ENCODE measurements around the gene MCM7. TPM values are rescaled to one million over a fixed set of nuclear protein-coding genes. Genes with fewer than 3 reads are reported as not detected.
A peak's percentile ranks its signal among the peaks of the same experiment; 100 is the strongest.

The MCM7 gene
- total and polyA plus RNA-seq, 4 donors: 36.0 to 54.7 (median 41.8) TPM

DNA sequence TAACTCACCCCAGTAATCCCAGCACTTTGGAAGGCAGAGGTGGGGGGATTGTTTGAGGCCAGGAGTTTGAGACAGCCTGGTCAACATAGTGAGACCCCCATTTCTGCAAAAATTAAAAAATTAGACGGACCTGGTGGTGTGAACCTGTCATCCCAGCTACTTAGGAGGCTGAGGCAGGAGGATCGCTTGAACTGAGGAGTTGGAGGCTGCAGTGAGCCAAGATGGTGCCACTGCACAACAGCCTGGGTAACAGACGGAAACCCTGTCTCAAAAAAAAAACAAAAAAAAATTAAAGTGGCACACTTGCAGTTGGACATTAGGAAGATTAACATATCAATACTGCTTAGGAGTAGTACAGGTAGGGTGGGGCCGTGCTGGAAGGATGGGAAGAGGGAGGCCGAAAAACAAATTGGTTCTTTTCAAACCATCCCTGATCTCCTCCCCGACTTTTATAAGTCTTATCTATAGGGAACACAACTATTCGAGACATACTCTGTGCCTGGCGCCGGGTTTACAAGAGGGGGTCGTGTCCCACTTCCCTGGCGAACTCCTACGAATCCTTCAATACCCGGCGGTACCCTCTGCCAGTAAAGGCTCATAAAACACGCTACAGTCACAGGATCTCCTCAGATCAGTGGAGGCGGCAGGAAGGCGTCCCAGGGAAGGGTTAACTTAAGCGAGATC is 17.3 kb upstream of the MCM7 start:
- Histone ChIP-seq H3K36me3 (ENCODE audit: control insufficient read depth in 4 of 4, insufficient read depth in 4 of 4, low read length in 4 of 4) (peaks cover 0 to 14% (median 5%) of the 10 kb centered on the region in 4 donors), H3K4me3 (peak overlapping the region; percentile 86), H3K27ac (ENCODE audit: low read depth in 1 of 2, low read length in 1 of 2) (peak overlapping the region; percentile 64 to 75), H3K27me3 (ENCODE audit: control insufficient read depth in 3 of 3, insufficient read depth in 3 of 3, low read length in 2 of 3) (no peaks in the 10 kb centered on the region), H3K4me1 (ENCODE audit: control insufficient read depth in 5 of 5, insufficient read depth in 5 of 5, low read length in 5 of 5) (peaks cover 0 to 14% (median 7%) of the 10 kb centered on the region in 5 donors), H3K9me3 (ENCODE audit: control insufficient read depth in 4 of 4, insufficient read depth in 3 of 4, low read length in 3 of 4) (no peaks in the 10 kb centered on the region), H3K9ac (ENCODE audit: insufficient read depth in 1 of 2, low read length in 2 of 2) (peak overlapping the region; percentile 69 to 95)
- no peak for ATAC-seq (ENCODE audit: insufficient read depth, low FRiP score)
- no peak for DNase-seq
- WGBS, 2 donors: 22 to 25% methylated on average over 18 of the region's 18 CpGs
- TF ChIP-seq, protein P1, sequence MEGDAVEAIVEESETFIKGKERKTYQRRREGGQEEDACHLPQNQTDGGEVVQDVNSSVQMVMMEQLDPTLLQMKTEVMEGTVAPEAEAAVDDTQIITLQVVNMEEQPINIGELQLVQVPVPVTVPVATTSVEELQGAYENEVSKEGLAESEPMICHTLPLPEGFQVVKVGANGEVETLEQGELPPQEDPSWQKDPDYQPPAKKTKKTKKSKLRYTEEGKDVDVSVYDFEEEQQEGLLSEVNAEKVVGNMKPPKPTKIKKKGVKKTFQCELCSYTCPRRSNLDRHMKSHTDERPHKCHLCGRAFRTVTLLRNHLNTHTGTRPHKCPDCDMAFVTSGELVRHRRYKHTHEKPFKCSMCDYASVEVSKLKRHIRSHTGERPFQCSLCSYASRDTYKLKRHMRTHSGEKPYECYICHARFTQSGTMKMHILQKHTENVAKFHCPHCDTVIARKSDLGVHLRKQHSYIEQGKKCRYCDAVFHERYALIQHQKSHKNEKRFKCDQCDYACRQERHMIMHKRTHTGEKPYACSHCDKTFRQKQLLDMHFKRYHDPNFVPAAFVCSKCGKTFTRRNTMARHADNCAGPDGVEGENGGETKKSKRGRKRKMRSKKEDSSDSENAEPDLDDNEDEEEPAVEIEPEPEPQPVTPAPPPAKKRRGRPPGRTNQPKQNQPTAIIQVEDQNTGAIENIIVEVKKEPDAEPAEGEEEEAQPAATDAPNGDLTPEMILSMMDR (IDR thresholded peaks at IDR 0.05; ENCODE audit: control extremely low read depth, extremely low read depth): no peak

- Histone ChIP-seq H3K27ac (ENCODE audit: low read depth in 1 of 2, low read length in 1 of 2) (no peak overlapping the region), H3K27me3 (ENCODE audit: control insufficient read depth in 3 of 3, insufficient read depth in 3 of 3, low read length in 2 of 3) (no peaks in the 10 kb centered on the region), H3K9ac (ENCODE audit: insufficient read depth in 1 of 2, low read length in 2 of 2) (no peak overlapping the region), H3K4me1 (ENCODE audit: control insufficient read depth in 5 of 5, insufficient read depth in 5 of 5, low read length in 5 of 5) (peaks cover 0 to 6% (median 2%) of the 10 kb centered on the region in 5 donors), H3K36me3 (ENCODE audit: control insufficient read depth in 4 of 4, insufficient read depth in 4 of 4, low read length in 4 of 4) (peaks cover 0 to 24% (median 18%) of the 10 kb centered on the region in 4 donors), H3K9me3 (ENCODE audit: control insufficient read depth in 4 of 4, insufficient read depth in 3 of 4, low read length in 3 of 4) (no peaks in the 10 kb centered on the region), H3K4me3 (no peak overlapping the region)
- ATAC-seq (ENCODE audit: insufficient read depth, low FRiP score) (no peak), DNase-seq (no peak)
- TF ChIP-seq, protein P1 (IDR thresholded peaks at IDR 0.05; ENCODE audit: control extremely low read depth, extremely low read depth): no peak
- WGBS, 2 donors: 92 to 96% methylated on average over 7 of the region's 7 CpGs
Measured at GRCh38 chr7:100115026-100115425, 13.8 kb upstream of the MCM7 start.

GRCh38 chr7:100111914-100112313 is 10.7 kb upstream of the MCM7 start:
- DNase-seq: no peak
- Histone ChIP-seq H3K9ac (ENCODE audit: insufficient read depth in 1 of 2, low read length in 2 of 2) (no peak overlapping the region), H3K27ac (ENCODE audit: low read depth in 1 of 2, low read length in 1 of 2) (no peak overlapping the region), H3K27me3 (ENCODE audit: control insufficient read depth in 3 of 3, insufficient read depth in 3 of 3, low read length in 2 of 3) (no peaks in the 10 kb centered on the region), H3K36me3 (ENCODE audit: control insufficient read depth in 4 of 4, insufficient read depth in 4 of 4, low read length in 4 of 4) (peaks cover under 1 to 49% (median 29%) of the 10 kb centered on the region in 4 donors), H3K4me1 (ENCODE audit: control insufficient read depth in 5 of 5, insufficient read depth in 5 of 5, low read length in 5 of 5) (no peaks in the 10 kb centered on the region), H3K4me3 (no peak overlapping the region), H3K9me3 (ENCODE audit: control insufficient read depth in 4 of 4, insufficient read depth in 3 of 4, low read length in 3 of 4) (no peaks in the 10 kb centered on the region)
- TF ChIP-seq, protein P1 (IDR thresholded peaks at IDR 0.05; ENCODE audit: control extremely low read depth, extremely low read depth): no peak
- WGBS, 2 donors: 85 to 90% methylated on average over 13 of the region's 13 CpGs
- no peak for ATAC-seq (ENCODE audit: insufficient read depth, low FRiP score)
